Measurements from ENCODE around the gene TIAM2.

- TF ChIP-seq CTCF (IDR thresholded peaks at IDR 0.05) (no peak), POLR2AphosphoS5 (IDR thresholded peaks at IDR 0.05) (no peak), POLR2A (IDR thresholded peaks at IDR 0.05) (no peak)
Observed at GRCh38 chr6:155241966-155242365, 246.9 kb downstream of the TIAM2 start.

Measured in upper lobe of left lung (tissue), 4 donors.